Gastrocnemius medialis (tissue), 4 donors: ENCODE results near the gene CH25H. TPM values are rescaled to one million over a fixed set of nuclear protein-coding genes. Genes with fewer than 3 reads are reported as not detected.

ENCODE experiments used
- ATAC-seq, 2 donors: fragments of 150-250 bp; one replicate each; pipeline ENCODE4 v1.9.1; 2016
- DNase-seq, 2 donors: peaks; one replicate each; pipeline ENCODE4 v3.0.0-alpha.2; 2019
- H3K27ac ChIP-seq, 4 donors: fragments of 200-600 bp; sonication (generic); 1 replicate in 1 of 4; 2 replicates in 3 of 4; pipeline ENCODE4 v1.5.1; 2016 to 2018; ENCODE audit warnings: mild to moderate bottlenecking in 2 of 4, moderate library complexity in 1 of 4
- H3K27me3 ChIP-seq, 3 donors: fragments of 200-600 bp; sonication (generic) in 2 of 3; 1 replicate in 1 of 3; 2 replicates in 2 of 3; pipeline versions ENCODE4 v1.5.1 to v1.6.0; 2016 to 2019; ENCODE audit warnings: mild to moderate bottlenecking in 1 of 3, moderate library complexity in 1 of 3
- H3K36me3 ChIP-seq, 2 donors: fragments of 200-600 bp; sonication (generic) in 1 of 2; one replicate each; pipeline ENCODE4 v1.5.1; 2017 to 2018
- H3K4me1 ChIP-seq, 2 donors: fragments of 200-600 bp; sonication (generic) in 1 of 2; one replicate each; pipeline ENCODE4 v1.5.1; 2016 to 2017; ENCODE audit warnings: mild to moderate bottlenecking in 2 of 2
- H3K4me3 ChIP-seq, 4 donors: fragments of 200-600 bp; sonication (generic) in 3 of 4; 1 replicate in 1 of 4; 2 replicates in 3 of 4; pipeline ENCODE4 v1.5.1; 2016 to 2019; ENCODE audit warnings: mild to moderate bottlenecking in 2 of 4
- H3K9me3 ChIP-seq, 3 donors: fragments of 200-600 bp; sonication (generic) in 2 of 3; 1 replicate in 1 of 3; 2 replicates in 2 of 3; pipeline ENCODE4 v1.5.1; 2016 to 2019
- POLR2A ChIP-seq, 2 donors: fragments of 450-650 bp; IDR thresholded peaks; one replicate each; pipeline ENCODE4 v1.6.1; 2017; ENCODE audit warnings: antibody characterized with exemption in 2 of 2, mild to moderate bottlenecking in 2 of 2, moderate library complexity in 2 of 2
- in situ Hi-C, 4 donors: fragments of 200-750 bp; cut with MboI; loops; one replicate each; pipeline versions ENCODE4 v1.15.0 to v1.8.0; 2017; ENCODE audit warnings: low sequenced_read_pairs in 4 of 4
- intact Hi-C: fragments of 100-400 bp; cut with DNase I; formaldehyde crosslinking; loops from one replicate; pipeline ENCODE4 v1.15.1; 2023; ENCODE audit warnings: low total_unique reads
- total RNA-seq, 4 donors: library from RNA; depleted of rRNA; stranded (reverse); fragments of >200 nt; gene quantifications; one replicate each; pipeline versions ENCODE4 v1.1.0 to v1.2.3, GENCODE V29; 2016
- TF ChIP-seq, protein P1 (sequence below), 5 experiments: fragments of 450-650 bp in 3 of 5; fragments of 200-600 bp in 2 of 5; sonication (generic) in 2 of 5; IDR thresholded peaks in 4 of 5; conservative IDR thresholded peaks in 1 of 5; 1 replicate in 4 of 5; 2 replicates in 1 of 5; pipeline ENCODE4 v1.5.1; 2016 to 2019; ENCODE audit warnings: antibody characterized with exemption in 5 of 5, mild to moderate bottlenecking in 3 of 5, moderate library complexity in 3 of 5

CH25H gene
- total RNA-seq, 4 donors from 2014 or later, result 0.85 to 1.1 TPM; not detected in 2

DNA sequence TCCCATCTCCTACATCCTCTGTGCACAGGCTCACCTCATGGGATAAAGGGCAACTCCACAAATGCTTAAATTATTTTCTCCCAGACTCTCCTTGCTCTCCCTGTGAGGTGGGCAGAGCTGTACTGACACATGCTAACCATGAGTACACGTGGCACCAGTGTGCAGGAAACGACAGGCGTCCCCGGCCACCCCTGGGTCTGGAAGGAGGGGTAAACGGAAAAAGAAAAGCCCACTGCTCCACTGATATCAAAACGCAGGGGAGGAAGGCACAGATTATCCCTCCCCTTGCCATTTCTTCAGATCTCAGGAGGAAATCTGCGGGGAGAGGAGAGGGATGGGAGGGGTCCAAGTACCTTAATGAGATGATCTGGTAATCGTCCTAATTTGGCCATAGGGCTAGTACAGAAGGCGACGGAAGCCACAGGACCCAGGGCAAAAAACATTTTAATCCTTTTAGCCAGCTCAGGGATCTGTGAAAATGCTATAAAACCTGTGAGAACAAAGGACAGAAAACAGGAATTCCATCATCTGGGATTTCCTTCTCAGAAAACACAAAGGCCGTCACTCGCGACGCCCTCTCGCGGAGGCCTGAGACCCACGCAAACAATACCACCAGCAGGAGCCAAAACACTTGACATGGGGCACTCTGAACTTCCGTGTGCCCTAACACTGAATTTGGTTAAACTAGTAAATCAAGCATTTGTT lies 17.8 kb upstream of the CH25H start:
- H3K36me3 ChIP-seq, result peaks cover 0 to 8% of the 10 kb centered on the region in 2 donors
- ATAC-seq, result peak; percentile 43 to 51
- no peaks in the 10 kb centered on the region for H3K4me1 ChIP-seq
- intact Hi-C loops (no loop called here), in situ Hi-C loops (loop anchor here in 2 of 4 donors (25.0 kb wide), 1 partner anchor 388 kb away; no protein-coding TSS in a partner anchor)
- H3K4me3 ChIP-seq, result peak overlapping the region in 1 of 4 donors; percentile 26
- TF ChIP-seq, protein P1, sequence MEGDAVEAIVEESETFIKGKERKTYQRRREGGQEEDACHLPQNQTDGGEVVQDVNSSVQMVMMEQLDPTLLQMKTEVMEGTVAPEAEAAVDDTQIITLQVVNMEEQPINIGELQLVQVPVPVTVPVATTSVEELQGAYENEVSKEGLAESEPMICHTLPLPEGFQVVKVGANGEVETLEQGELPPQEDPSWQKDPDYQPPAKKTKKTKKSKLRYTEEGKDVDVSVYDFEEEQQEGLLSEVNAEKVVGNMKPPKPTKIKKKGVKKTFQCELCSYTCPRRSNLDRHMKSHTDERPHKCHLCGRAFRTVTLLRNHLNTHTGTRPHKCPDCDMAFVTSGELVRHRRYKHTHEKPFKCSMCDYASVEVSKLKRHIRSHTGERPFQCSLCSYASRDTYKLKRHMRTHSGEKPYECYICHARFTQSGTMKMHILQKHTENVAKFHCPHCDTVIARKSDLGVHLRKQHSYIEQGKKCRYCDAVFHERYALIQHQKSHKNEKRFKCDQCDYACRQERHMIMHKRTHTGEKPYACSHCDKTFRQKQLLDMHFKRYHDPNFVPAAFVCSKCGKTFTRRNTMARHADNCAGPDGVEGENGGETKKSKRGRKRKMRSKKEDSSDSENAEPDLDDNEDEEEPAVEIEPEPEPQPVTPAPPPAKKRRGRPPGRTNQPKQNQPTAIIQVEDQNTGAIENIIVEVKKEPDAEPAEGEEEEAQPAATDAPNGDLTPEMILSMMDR (IDR thresholded peaks at IDR 0.05 in 4 of 5, conservative IDR thresholded peaks at IDR 0.05 in 1 of 5), result peak in 1 of 5 experiments; percentile 38
- TF ChIP-seq POLR2A (IDR thresholded peaks at IDR 0.05), result no peak
- H3K27ac ChIP-seq, result peak overlapping the region; percentile 58 to 75 (median 62)
- no peaks in the 10 kb centered on the region for H3K27me3 ChIP-seq
- DNase-seq, result no peak
- H3K9me3 ChIP-seq, result no peaks in the 10 kb centered on the region

DNA sequence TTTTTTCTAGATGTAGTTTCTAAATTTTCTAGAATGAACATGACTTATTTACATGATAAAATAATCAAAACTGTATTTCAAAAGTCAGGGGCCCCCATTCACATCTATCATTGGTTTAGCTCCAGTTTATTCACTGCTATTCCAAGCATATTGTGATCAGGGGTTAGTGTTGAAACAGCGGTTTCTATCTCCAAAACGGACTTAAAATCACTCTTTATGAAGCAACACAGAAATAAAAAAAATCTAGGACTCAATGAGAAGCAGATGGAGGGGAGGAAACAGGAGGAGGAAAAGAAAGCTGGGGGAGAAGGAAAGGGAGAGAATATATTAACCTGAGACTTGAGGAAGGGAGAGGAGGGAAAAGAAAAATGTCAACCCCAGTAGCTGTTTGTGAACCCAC lies 14.8 kb upstream of the CH25H start:
- DNase-seq, result no peak
- Histone ChIP-seq H3K27ac (no peak overlapping the region), H3K9me3 (no peaks in the 10 kb centered on the region), H3K36me3 (no peaks in the 10 kb centered on the region), H3K4me1 (peaks cover 6% of the 10 kb centered on the region in 2 donors), H3K4me3 (no peak overlapping the region), H3K27me3 (no peaks in the 10 kb centered on the region)
- intact Hi-C loops (no loop called here), in situ Hi-C loops (loop anchor here in 2 of 4 donors (25.0 kb wide), 1 partner anchor 385 kb away; no protein-coding TSS in a partner anchor)
- TF ChIP-seq, protein P1 (IDR thresholded peaks at IDR 0.05 in 4 of 5, conservative IDR thresholded peaks at IDR 0.05 in 1 of 5), result no peak
- TF ChIP-seq POLR2A (IDR thresholded peaks at IDR 0.05), result no peak
- ATAC-seq, result no peak

DNA sequence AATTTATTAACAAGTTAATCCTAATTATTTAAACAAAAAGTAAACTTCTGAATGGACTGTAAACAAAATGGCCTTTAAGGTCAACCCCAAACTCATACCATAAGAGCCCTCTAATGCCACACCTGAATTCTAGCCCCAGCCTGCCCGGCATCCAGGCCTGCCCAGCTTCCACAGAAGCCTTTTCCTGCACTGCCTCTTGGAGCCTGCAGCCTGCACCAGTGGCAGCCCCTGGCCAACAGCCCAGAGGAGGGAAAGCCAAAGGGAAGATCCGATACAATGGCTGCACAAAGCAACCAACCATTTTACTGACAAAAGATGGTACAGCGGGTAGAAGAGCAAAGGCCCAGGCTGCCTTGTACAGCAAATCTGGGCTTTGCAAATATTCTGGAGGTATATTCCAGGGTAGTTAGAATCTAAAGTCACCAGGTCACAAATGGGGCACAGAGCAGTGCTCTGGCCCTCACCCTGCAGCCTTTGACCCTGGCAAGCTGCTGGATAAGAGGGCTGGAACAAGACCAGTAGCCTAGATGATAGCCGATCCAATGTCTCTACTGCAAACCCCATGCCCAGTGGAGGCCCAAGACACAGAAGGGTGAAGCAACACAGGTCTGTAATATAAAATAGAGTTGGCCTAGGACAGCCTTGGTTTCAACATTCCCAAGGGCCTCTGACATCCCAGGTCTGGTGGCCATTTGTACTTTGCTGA lies 12.5 kb upstream of the CH25H start:
- in situ Hi-C loops, result loop anchor here (10.0 to 25.0 kb wide), 3 partner anchors 285 to 385 kb away; no protein-coding TSS in a partner anchor
- Histone ChIP-seq H3K27me3 (no peaks in the 10 kb centered on the region), H3K36me3 (no peaks in the 10 kb centered on the region), H3K9me3 (no peaks in the 10 kb centered on the region), H3K4me1 (peaks cover 6 to 8% of the 10 kb centered on the region in 2 donors), H3K4me3 (no peak overlapping the region), H3K27ac (no peak overlapping the region)
- DNase-seq (no peak), ATAC-seq (no peak)
- intact Hi-C loops, result loop anchor here (10.0 kb wide), 1 partner anchor 385 kb away; no protein-coding TSS in a partner anchor
- TF ChIP-seq, protein P1 (IDR thresholded peaks at IDR 0.05 in 4 of 5, conservative IDR thresholded peaks at IDR 0.05 in 1 of 5), result no peak
- TF ChIP-seq POLR2A (IDR thresholded peaks at IDR 0.05), result no peak

DNA sequence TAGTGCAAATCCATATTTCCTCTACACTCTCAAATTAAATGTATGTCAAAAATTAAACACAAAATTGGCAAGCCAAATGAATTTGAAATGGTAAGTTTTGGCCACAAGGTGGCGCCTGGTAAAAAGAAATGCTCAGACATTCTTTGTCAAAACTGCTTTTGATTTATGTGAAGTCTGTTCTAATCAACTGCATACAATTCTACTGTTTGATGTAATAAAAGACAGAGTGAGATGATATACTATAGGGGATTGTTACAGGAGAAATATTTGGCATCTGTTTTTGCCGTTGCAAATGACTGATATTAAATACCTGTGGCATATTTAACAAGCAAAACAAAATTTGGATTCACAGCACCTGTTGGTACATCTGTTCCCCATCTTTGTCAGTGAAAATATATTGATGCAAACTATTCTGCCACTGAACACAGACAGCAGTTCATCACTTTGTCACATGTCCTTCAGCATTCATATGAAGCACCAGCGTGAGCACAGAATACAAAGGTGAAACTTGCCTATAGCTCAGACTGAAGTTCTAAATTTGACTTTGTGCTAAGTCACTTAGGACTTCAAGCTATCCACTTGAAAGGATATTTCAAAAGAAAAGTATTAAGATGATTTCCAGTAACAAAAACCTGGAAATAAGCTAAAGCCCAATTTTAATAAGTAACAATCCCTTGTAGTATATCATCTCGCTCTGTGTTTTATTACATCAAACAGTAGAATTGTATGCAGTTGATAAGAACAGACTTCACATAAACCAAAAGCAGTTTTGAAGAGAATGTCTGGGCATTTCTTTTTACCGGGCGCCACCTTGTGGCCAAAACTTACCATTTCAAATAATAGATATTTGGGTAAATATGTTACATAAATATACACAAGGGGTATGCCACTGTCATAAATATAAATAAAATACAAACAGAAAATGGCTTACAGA lies 10.2 kb upstream of the CH25H start:
- Histone ChIP-seq H3K27ac (peak overlapping the region; percentile 59 to 68 (median 62)), H3K27me3 (no peaks in the 10 kb centered on the region), H3K4me3 (peak overlapping the region in 2 of 4 donors; percentile 9 to 15), H3K9me3 (no peaks in the 10 kb centered on the region), H3K36me3 (no peaks in the 10 kb centered on the region), H3K4me1 (peaks cover 6 to 8% of the 10 kb centered on the region in 2 donors)
- TF ChIP-seq, protein P1 (IDR thresholded peaks at IDR 0.05 in 4 of 5, conservative IDR thresholded peaks at IDR 0.05 in 1 of 5), result peak; percentile 63 to 80 (median 68)
- no peak for TF ChIP-seq POLR2A (IDR thresholded peaks at IDR 0.05)
- intact Hi-C loops, result loop anchor here (1.0 to 10.0 kb wide), 2 partner anchors 186 to 383 kb away; no protein-coding TSS in a partner anchor
- ATAC-seq, result peak; percentile 46 to 82
- peak in 1 of 2 donors; percentile 28 for DNase-seq
- in situ Hi-C loops, result loop anchor here (10.0 to 25.0 kb wide), 3 partner anchors 283 to 383 kb away; no protein-coding TSS in a partner anchor
